GM12891 (cell line): Measurements from ENCODE around the gene MMADHC.

ENCODE experiments used
- DNase-seq: peaks from one replicate; pipeline ENCODE4 v3.0.0; 2011; ENCODE audit warnings: low spot score; ENCODE audit not compliant: insufficient read length
- FAIRE-seq: peaks from 2 replicates; lab custom pipeline; 2011; peaks lifted over from hg19 to GRCh38; lab: Jason Lieb, UNC
- PAX5 ChIP-seq: IDR thresholded peaks from 2 replicates; pipeline ENCODE4 v1.6.1; 2011; ENCODE audit warnings: low read length, moderate library complexity, mild to moderate bottlenecking; ENCODE audit not compliant: insufficient read depth, severe bottlenecking
- POLR2A ChIP-seq: IDR thresholded peaks from 2 replicates; pipeline ENCODE4 v1.6.1; 2011; ENCODE audit warnings: low read depth, low read length, control low read depth
- POLR2AphosphoS5 ChIP-seq: IDR thresholded peaks from 2 replicates; pipeline ENCODE4 v1.6.1; 2011; ENCODE audit warnings: low read depth, low read length, control low read depth
- POU2F2 ChIP-seq: IDR thresholded peaks from 2 replicates; pipeline ENCODE4 v1.6.1; 2011; ENCODE audit warnings: low read depth, mild to moderate bottlenecking, control low read depth, low read length, moderate library complexity
- SPI1 ChIP-seq: IDR thresholded peaks from 2 replicates; pipeline ENCODE4 v1.6.1; 2011; ENCODE audit warnings: low read depth, low read length, control low read depth
- TAF1 ChIP-seq: IDR thresholded peaks from 2 replicates; pipeline ENCODE4 v1.6.1; 2011; ENCODE audit warnings: low read depth, low read length, control low read depth

The MMADHC gene

GRCh38 chr2:149616681-149617456 is 29.3 kb upstream of the MMADHC start:
- TF ChIP-seq POU2F2 (no peak), PAX5 (no peak), TAF1 (no peak), POLR2A (no peak), POLR2AphosphoS5 (no peak), SPI1 (no peak)
- FAIRE-seq (no peak), DNase-seq (no peak)

- TF ChIP-seq TAF1, result no peak
- TF ChIP-seq POU2F2, result no peak
- TF ChIP-seq POLR2A, result no peak
- no peak for TF ChIP-seq POLR2AphosphoS5
- no peak for TF ChIP-seq PAX5
- no peak for TF ChIP-seq SPI1
- DNase-seq, result no peak
- FAIRE-seq, result no peak
Observed at GRCh38 chr2:149613704-149614103, 26.1 kb upstream of the MMADHC start.

- TF ChIP-seq POU2F2 (no peak), PAX5 (no peak), SPI1 (no peak), POLR2A (no peak), POLR2AphosphoS5 (no peak), TAF1 (no peak)
- DNase-seq, result no peak
- FAIRE-seq, result no peak
Observed at GRCh38 chr2:149612122-149612521, 24.5 kb upstream of the MMADHC start.

GRCh38 chr2:149611100-149611820 is 23.7 kb upstream of the MMADHC start:
- FAIRE-seq (no peak), DNase-seq (no peak)

GRCh38 chr2:149606251-149606811 is 18.8 kb upstream of the MMADHC start:
- FAIRE-seq (no peak), DNase-seq (no peak)
- TF ChIP-seq POLR2AphosphoS5, result no peak
- TF ChIP-seq POLR2A, result no peak
- TF ChIP-seq SPI1, result no peak
- TF ChIP-seq TAF1, result no peak
- TF ChIP-seq POU2F2, result no peak
- TF ChIP-seq PAX5, result no peak

More at GRCh38 chr2:149611100-149611820, 23.7 kb upstream of the MMADHC start:
- no peak for TF ChIP-seq PAX5
- no peak for TF ChIP-seq POU2F2
- no peak for TF ChIP-seq POLR2AphosphoS5
- TF ChIP-seq POLR2A, result no peak
- TF ChIP-seq SPI1, result no peak
- TF ChIP-seq TAF1, result no peak

GRCh38 chr2:149603248-149603647 is 15.7 kb upstream of the MMADHC start:
- TF ChIP-seq POLR2A, result no peak

GRCh38 chr2:149601141-149601796 is 13.7 kb upstream of the MMADHC start:
- no peak for FAIRE-seq

More at GRCh38 chr2:149603248-149603647, 15.7 kb upstream of the MMADHC start:
- FAIRE-seq (no peak), DNase-seq (no peak)

GRCh38 chr2:149597668-149598326 is 10.2 kb upstream of the MMADHC start:
- peak; percentile 94 for FAIRE-seq
- no peak for TF ChIP-seq TAF1
- TF ChIP-seq POLR2AphosphoS5, result no peak
- TF ChIP-seq POLR2A, result no peak
- no peak for TF ChIP-seq POU2F2
- TF ChIP-seq PAX5, result no peak
- no peak for TF ChIP-seq SPI1
- DNase-seq, result peak; percentile 8

More at GRCh38 chr2:149601141-149601796, 13.7 kb upstream of the MMADHC start:
- no peak for DNase-seq
- TF ChIP-seq SPI1 (no peak), POU2F2 (no peak), TAF1 (no peak), POLR2A (no peak), PAX5 (no peak), POLR2AphosphoS5 (no peak)
